ENCODE results near the gene GPR15.

GPR15 gene

GRCh38 chr3:98560911-98561310 lies 29.1 kb downstream of the GPR15 start:
- no peak for DNase-seq (ENCODE audit: low spot score)
- in situ Hi-C loops (cut with MboI; ENCODE audit: low sequenced_read_pairs, unreplicated experiment), result no loop called here
- no peak for TF ChIP-seq CTCF (IDR thresholded peaks at IDR 0.05; ENCODE audit: borderline replicate concordance, control extremely low read depth, extremely low read depth, insufficient read depth, missing control alignments)

GRCh38 chr3:98561727-98562521 lies 30.1 kb downstream of the GPR15 start:
- in situ Hi-C loops (cut with MboI; ENCODE audit: low sequenced_read_pairs, unreplicated experiment), result no loop called here
- no peak for DNase-seq (ENCODE audit: low spot score)
- TF ChIP-seq CTCF (IDR thresholded peaks at IDR 0.05; ENCODE audit: borderline replicate concordance, control extremely low read depth, extremely low read depth, insufficient read depth, missing control alignments), result no peak

- DNase-seq (ENCODE audit: low spot score), result no peak
- in situ Hi-C loops (cut with MboI; ENCODE audit: low sequenced_read_pairs, unreplicated experiment), result no loop called here
- no peak for TF ChIP-seq CTCF (IDR thresholded peaks at IDR 0.05; ENCODE audit: borderline replicate concordance, control extremely low read depth, extremely low read depth, insufficient read depth, missing control alignments)
Observed at GRCh38 chr3:98563661-98564281, 32.0 kb downstream of the GPR15 start.

- no peak for DNase-seq (ENCODE audit: low spot score)
- in situ Hi-C loops (cut with MboI; ENCODE audit: low sequenced_read_pairs, unreplicated experiment), result no loop called here
- no peak for TF ChIP-seq CTCF (IDR thresholded peaks at IDR 0.05; ENCODE audit: borderline replicate concordance, control extremely low read depth, extremely low read depth, insufficient read depth, missing control alignments)
Observed at GRCh38 chr3:98564282-98565005, 32.7 kb downstream of the GPR15 start.

GRCh38 chr3:98565237-98565643 lies 33.5 kb downstream of the GPR15 start:
- no peak for DNase-seq (ENCODE audit: low spot score)
- TF ChIP-seq CTCF (IDR thresholded peaks at IDR 0.05; ENCODE audit: borderline replicate concordance, control extremely low read depth, extremely low read depth, insufficient read depth, missing control alignments), result no peak
- in situ Hi-C loops (cut with MboI; ENCODE audit: low sequenced_read_pairs, unreplicated experiment), result no loop called here

- no peak for DNase-seq (ENCODE audit: low spot score)
- in situ Hi-C loops (cut with MboI; ENCODE audit: low sequenced_read_pairs, unreplicated experiment), result no loop called here
- no peak for TF ChIP-seq CTCF (IDR thresholded peaks at IDR 0.05; ENCODE audit: borderline replicate concordance, control extremely low read depth, extremely low read depth, insufficient read depth, missing control alignments)
Observed at GRCh38 chr3:98565843-98566242, 34.1 kb downstream of the GPR15 start.

Data from GM13976 (cell line).